AG09309 (cell line): Measurements from ENCODE around the gene HNRNPUL1.

Experiments
- DNase-seq: peaks from one replicate; pipeline ENCODE4 v3.0.0-alpha.2; 2010; ENCODE audit warnings: low read depth
- H3K4me3 ChIP-seq: 2 replicates; pipeline ENCODE4 v1.5.1; 2011; ENCODE audit warnings: mild to moderate bottlenecking, low read depth, low read length, moderate library complexity; ENCODE audit not compliant: control insufficient read depth
- CTCF ChIP-seq: IDR thresholded peaks from 2 replicates; pipeline ENCODE4 v1.5.1; 2011; ENCODE audit warnings: mild to moderate bottlenecking, low read depth, low read length, inconsistent platforms; ENCODE audit not compliant: insufficient read depth, control insufficient read depth; ENCODE audit errors: missing control alignments

The HNRNPUL1 gene

GRCh38 chr19:41325640-41325946 is 61.4 kb downstream of the HNRNPUL1 start:
- no peak for TF ChIP-seq CTCF
- no peak overlapping the region for H3K4me3 ChIP-seq
- no peak for DNase-seq

- TF ChIP-seq CTCF: no peak
- no peak overlapping the region for H3K4me3 ChIP-seq
- no peak for DNase-seq
These were observed 62.0 kb downstream of the HNRNPUL1 start for GRCh38 chr19:41325947-41326706.

- no peak for TF ChIP-seq CTCF
- DNase-seq: no peak
- H3K4me3 ChIP-seq: no peak overlapping the region; the same call in 1 of the 2 replicates
These were observed 63.0 kb downstream of the HNRNPUL1 start for GRCh38 chr19:41327076-41327575.

- DNase-seq: no peak
- no peak overlapping the region; the same call in 1 of the 2 replicates for H3K4me3 ChIP-seq
- no peak for TF ChIP-seq CTCF
These were observed 63.5 kb downstream of the HNRNPUL1 start for GRCh38 chr19:41327576-41328156.

GRCh38 chr19:41328157-41328841 is 64.1 kb downstream of the HNRNPUL1 start:
- no peak overlapping the region for H3K4me3 ChIP-seq
- TF ChIP-seq CTCF: no peak
- no peak for DNase-seq

GRCh38 chr19:41328842-41329225 is 64.7 kb downstream of the HNRNPUL1 start:
- TF ChIP-seq CTCF: no peak
- DNase-seq: no peak
- no peak overlapping the region for H3K4me3 ChIP-seq
